ENCODE data around the gene CD8B.

Gene CD8B

GRCh38 chr2:86768189-86768949, 93.3 kb downstream of the CD8B start:
- no peak for DNase-seq

Measured in GDM1 (cell line).